ENCODE measurements around the gene ARNT2. TPM values are rescaled to one million over a fixed set of nuclear protein-coding genes. Genes with fewer than 3 reads are reported as not detected.

The ARNT2 gene
- total and polyA plus RNA-seq, 2 donors (not counting 1 experiment from before 2014, with no cell fraction given): 15.5 to 61.2 TPM

GRCh38 chr15:80573606-80574005 lies 169.4 kb downstream of the ARNT2 start:
- Histone ChIP-seq H3K4me3 (replicated peaks in 1 of 4; ENCODE audit: control extremely low read depth in 1 of 4, insufficient read depth in 1 of 4, low read depth in 3 of 4, low read length in 4 of 4) (no peak overlapping the region), H3K27me3 (ENCODE audit: control insufficient read depth, insufficient read depth, low read length) (no peaks in the 10 kb centered on the region), H3K4me1 (ENCODE audit: control insufficient read depth, extremely low read depth, insufficient read depth, low read length) (no peaks in the 10 kb centered on the region), H3K79me2 (ENCODE audit: control insufficient read depth, insufficient read depth, low read length) (no peaks in the 10 kb centered on the region), H4K20me1 (ENCODE audit: control insufficient read depth, extremely low read depth, insufficient read depth, low read length) (no peaks in the 10 kb centered on the region), H3K9me3 (ENCODE audit: control insufficient read depth, insufficient read depth, low read depth, low read length) (no peaks in the 10 kb centered on the region), H3K9ac (ENCODE audit: insufficient read depth, low read length) (no peak overlapping the region), H3K4me2 (ENCODE audit: extremely low read depth, insufficient read depth, low read length) (no peak overlapping the region), H3K36me3 (ENCODE audit: control insufficient read depth, insufficient read depth, low read length) (peaks cover 10% of the 10 kb centered on the region), H2AFZ (ENCODE audit: low read length) (no peak overlapping the region), H3K27ac (ENCODE audit: insufficient read depth, low read length) (no peak overlapping the region)
- DNase-seq (ENCODE audit: low read depth in 2 of 2): no peak
- TF ChIP-seq CTCF (conservative IDR thresholded peaks at IDR 0.05 in 1 of 2, IDR thresholded peaks at IDR 0.05 in 1 of 2; ENCODE audit: low read depth in 1 of 2, low read length in 2 of 2) (no peak), EZH2 (IDR thresholded peaks at IDR 0.05; ENCODE audit: low read length, missing control alignments) (no peak)

- Histone ChIP-seq H4K20me1 (ENCODE audit: control insufficient read depth, extremely low read depth, insufficient read depth, low read length) (no peaks in the 10 kb centered on the region), H3K4me2 (ENCODE audit: extremely low read depth, insufficient read depth, low read length) (no peak overlapping the region), H3K36me3 (ENCODE audit: control insufficient read depth, insufficient read depth, low read length) (peaks cover 10% of the 10 kb centered on the region), H2AFZ (ENCODE audit: low read length) (no peak overlapping the region), H3K79me2 (ENCODE audit: control insufficient read depth, insufficient read depth, low read length) (no peaks in the 10 kb centered on the region), H3K4me3 (replicated peaks in 1 of 4; ENCODE audit: control extremely low read depth in 1 of 4, insufficient read depth in 1 of 4, low read depth in 3 of 4, low read length in 4 of 4) (no peak overlapping the region), H3K9ac (ENCODE audit: insufficient read depth, low read length) (no peak overlapping the region), H3K4me1 (ENCODE audit: control insufficient read depth, extremely low read depth, insufficient read depth, low read length) (no peaks in the 10 kb centered on the region), H3K27me3 (ENCODE audit: control insufficient read depth, insufficient read depth, low read length) (no peaks in the 10 kb centered on the region), H3K27ac (ENCODE audit: insufficient read depth, low read length) (no peak overlapping the region), H3K9me3 (ENCODE audit: control insufficient read depth, insufficient read depth, low read depth, low read length) (no peaks in the 10 kb centered on the region)
- DNase-seq (ENCODE audit: low read depth in 2 of 2): no peak
- TF ChIP-seq CTCF (conservative IDR thresholded peaks at IDR 0.05 in 1 of 2, IDR thresholded peaks at IDR 0.05 in 1 of 2; ENCODE audit: low read depth in 1 of 2, low read length in 2 of 2): no peak
- TF ChIP-seq EZH2 (IDR thresholded peaks at IDR 0.05; ENCODE audit: low read length, missing control alignments): no peak
Observed at GRCh38 chr15:80574590-80574989, 170.4 kb downstream of the ARNT2 start.

- TF ChIP-seq CTCF (conservative IDR thresholded peaks at IDR 0.05 in 1 of 2, IDR thresholded peaks at IDR 0.05 in 1 of 2; ENCODE audit: low read depth in 1 of 2, low read length in 2 of 2) (no peak), EZH2 (IDR thresholded peaks at IDR 0.05; ENCODE audit: low read length, missing control alignments) (no peak)
- Histone ChIP-seq H3K27ac (ENCODE audit: insufficient read depth, low read length) (no peak overlapping the region), H3K27me3 (ENCODE audit: control insufficient read depth, insufficient read depth, low read length) (no peaks in the 10 kb centered on the region), H3K79me2 (ENCODE audit: control insufficient read depth, insufficient read depth, low read length) (no peaks in the 10 kb centered on the region), H3K9me3 (ENCODE audit: control insufficient read depth, insufficient read depth, low read depth, low read length) (no peaks in the 10 kb centered on the region), H2AFZ (ENCODE audit: low read length) (no peak overlapping the region), H4K20me1 (ENCODE audit: control insufficient read depth, extremely low read depth, insufficient read depth, low read length) (no peaks in the 10 kb centered on the region), H3K4me1 (ENCODE audit: control insufficient read depth, extremely low read depth, insufficient read depth, low read length) (no peaks in the 10 kb centered on the region), H3K4me2 (ENCODE audit: extremely low read depth, insufficient read depth, low read length) (no peak overlapping the region), H3K36me3 (ENCODE audit: control insufficient read depth, insufficient read depth, low read length) (peaks cover 17% of the 10 kb centered on the region), H3K4me3 (replicated peaks in 1 of 4; ENCODE audit: control extremely low read depth in 1 of 4, insufficient read depth in 1 of 4, low read depth in 3 of 4, low read length in 4 of 4) (no peak overlapping the region), H3K9ac (ENCODE audit: insufficient read depth, low read length) (no peak overlapping the region)
- no peak for DNase-seq (ENCODE audit: low read depth in 2 of 2)
Observed at GRCh38 chr15:80576519-80577090, 172.4 kb downstream of the ARNT2 start.
